NCI-H2227 (cell line): ENCODE results near the gene NDUFB10.
"Not testable (repeated sequence)": the region's sequence is repeated elsewhere in the genome, so short reads cannot be mapped to it uniquely, and the experiment has no call there.

Experiments
- DNase-seq: peaks from one replicate; lab custom pipeline; 2025; ENCODE audit not compliant: unreplicated experiment; lab: John Stamatoyannopoulos, UW

NDUFB10 gene

GRCh38 chr16:1959269-1960039, at the start of gene NDUFB10:
Gene NDUFB10 (plus strand): TSS chr16:1959538. CDS start chr16:1959625, 87 bp downstream.
- DNase-seq, result peak; percentile 92

GRCh38 chr16:1909561-1910231, 49.6 kb upstream of the NDUFB10 start:
- no peak for DNase-seq

- no peak for DNase-seq
Observed at GRCh38 chr16:1911467-1912214, 47.7 kb upstream of the NDUFB10 start.

- DNase-seq, result no peak
Observed at GRCh38 chr16:1912215-1912543, 47.2 kb upstream of the NDUFB10 start.

GRCh38 chr16:1913327-1914083, 45.8 kb upstream of the NDUFB10 start:
- DNase-seq, result no peak

- DNase-seq, result no peak
Observed at GRCh38 chr16:1914084-1914608, 45.2 kb upstream of the NDUFB10 start.

- no peak for DNase-seq
Observed at GRCh38 chr16:1914988-1915387, 44.4 kb upstream of the NDUFB10 start.

GRCh38 chr16:1915732-1916639, 43.4 kb upstream of the NDUFB10 start:
- no peak for DNase-seq

GRCh38 chr16:1916640-1916990, 42.7 kb upstream of the NDUFB10 start:
- DNase-seq, result no peak

- no peak for DNase-seq
Observed at GRCh38 chr16:1917056-1917664, 42.2 kb upstream of the NDUFB10 start.

- DNase-seq, result no peak
Observed at GRCh38 chr16:1917665-1918350, 41.5 kb upstream of the NDUFB10 start.

GRCh38 chr16:1918351-1919326, 40.7 kb upstream of the NDUFB10 start, which contains the start of gene HS3ST6:
Gene HS3ST6 (minus strand): TSS chr16:1918415. CDS start chr16:1918323, 92 bp downstream.
- DNase-seq, result peak; percentile 47

GRCh38 chr16:1919327-1919998, 39.9 kb upstream of the NDUFB10 start:
- DNase-seq, result no peak

GRCh38 chr16:1920122-1920521, 39.2 kb upstream of the NDUFB10 start:
- DNase-seq, result not testable (repeated sequence)

- peak; percentile 43 for DNase-seq
Observed at GRCh38 chr16:1920727-1921171, 38.6 kb upstream of the NDUFB10 start.

- no peak for DNase-seq
Observed at GRCh38 chr16:1922357-1922756, 37.0 kb upstream of the NDUFB10 start.
